GM21723 (cell line): ENCODE data around the gene SHQ1.

Experiments used
- ATAC-seq: cut with Tn5 transposase; IDR thresholded peaks from one replicate; pipeline ENCODE4 v1.9.1; 2021; ENCODE audit warnings: mild to moderate bottlenecking, moderate library complexity; ENCODE audit not compliant: unreplicated experiment

Gene SHQ1

DNA sequence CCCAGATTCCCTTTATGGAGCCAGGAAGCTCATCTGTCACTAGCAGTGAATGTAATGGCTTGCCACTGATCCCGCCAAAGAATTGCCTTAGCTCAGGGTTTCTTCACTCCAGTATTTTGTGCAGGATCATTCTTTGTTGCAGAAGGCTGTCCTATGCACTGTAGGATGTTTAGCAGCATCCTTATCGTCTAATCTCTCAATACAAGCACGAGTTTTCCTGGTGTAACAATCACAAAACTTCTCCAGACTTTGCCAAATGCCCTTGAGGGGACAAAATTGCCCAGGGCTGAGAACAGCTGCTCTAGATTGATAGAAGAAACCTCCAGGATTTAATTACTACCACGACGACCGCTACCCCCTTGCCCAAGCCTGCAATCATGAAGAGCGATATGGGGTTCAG, 6.8 kb upstream of the SHQ1 start:
- no peak for ATAC-seq

DNA sequence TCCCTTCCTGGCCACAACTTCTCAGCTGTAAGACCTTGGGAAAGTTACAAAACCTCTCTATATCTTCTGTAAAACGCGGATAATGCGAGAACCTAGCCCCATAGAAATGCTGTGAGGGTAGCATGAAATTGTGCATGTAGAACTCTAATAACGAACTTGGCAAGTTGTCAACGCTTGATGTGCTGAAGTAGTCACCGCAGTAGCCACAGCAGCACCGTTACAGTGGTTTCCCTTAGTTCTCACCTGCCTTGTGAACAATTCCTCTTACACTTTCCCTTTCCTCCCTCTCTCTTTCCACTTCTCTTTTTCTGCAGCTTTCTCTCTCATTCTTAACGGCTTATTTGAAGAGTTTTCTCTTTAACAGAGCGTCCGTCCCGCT, 447 bp upstream of the SHQ1 start:
- peak; percentile 52 for ATAC-seq

DNA sequence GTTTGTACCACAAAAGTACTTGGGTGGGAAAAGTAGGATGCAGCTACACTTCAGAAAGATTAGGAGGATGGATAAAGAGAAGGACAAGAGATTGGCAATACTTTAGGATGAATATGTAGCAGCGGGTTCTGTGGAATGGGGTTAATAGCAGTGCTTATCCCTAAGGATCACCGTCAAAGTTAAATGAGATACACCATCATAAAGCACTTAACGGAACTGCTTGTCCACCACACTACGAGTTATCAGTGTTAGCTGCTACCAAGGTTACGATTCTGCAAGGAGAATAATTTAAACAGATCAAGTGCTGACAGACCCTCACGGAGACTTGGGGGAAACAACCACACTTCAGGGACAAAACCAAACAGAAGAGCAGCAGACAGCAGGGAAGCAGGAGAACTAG, 963 bp downstream of the SHQ1 start:
- no peak for ATAC-seq

DNA sequence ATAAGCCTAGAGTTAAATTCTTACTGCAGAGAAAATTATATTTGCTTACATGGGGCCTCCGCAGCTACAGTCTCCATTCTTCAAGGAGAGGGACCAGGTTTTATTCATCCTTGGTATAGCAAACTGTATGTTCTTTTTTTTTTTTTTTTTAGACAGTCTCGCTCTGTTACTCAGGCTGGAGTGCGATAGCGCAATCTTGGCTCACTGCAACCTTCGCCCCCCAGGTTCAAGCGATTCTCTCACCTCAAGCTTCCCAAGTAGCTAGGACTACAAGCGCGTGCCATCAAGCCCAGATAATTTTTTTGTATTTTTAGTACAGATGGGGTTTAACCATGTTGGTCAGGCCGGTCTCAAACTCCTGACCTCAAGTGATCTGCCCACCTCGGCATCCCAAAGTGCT, 2.1 kb downstream of the SHQ1 start:
- no peak for ATAC-seq

DNA sequence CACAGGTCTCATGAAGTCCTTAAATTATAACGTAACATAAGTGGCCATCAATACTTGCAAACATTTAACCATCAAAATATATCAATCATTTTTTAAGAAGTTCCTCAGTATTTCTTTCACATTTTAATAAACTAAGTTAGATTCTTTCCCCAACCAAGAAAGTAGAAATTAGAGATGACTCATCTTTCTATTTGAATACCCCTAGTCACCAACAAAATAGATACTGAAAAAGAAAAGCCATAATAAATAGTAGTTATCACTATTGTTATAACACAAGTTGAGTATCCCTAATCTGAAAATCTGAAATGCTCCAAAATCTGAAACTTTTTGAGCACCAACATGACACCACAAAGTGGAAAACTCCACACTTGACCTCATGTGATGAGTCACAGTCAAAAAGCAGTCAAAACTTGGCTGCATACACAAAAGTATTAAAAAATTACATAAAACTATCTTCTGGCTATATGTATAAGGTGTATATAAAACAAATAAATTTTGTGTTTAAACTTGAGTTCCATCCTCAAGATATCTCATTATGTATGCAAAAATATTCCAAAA, 3.7 kb downstream of the SHQ1 start:
- ATAC-seq: peak; percentile 27

DNA sequence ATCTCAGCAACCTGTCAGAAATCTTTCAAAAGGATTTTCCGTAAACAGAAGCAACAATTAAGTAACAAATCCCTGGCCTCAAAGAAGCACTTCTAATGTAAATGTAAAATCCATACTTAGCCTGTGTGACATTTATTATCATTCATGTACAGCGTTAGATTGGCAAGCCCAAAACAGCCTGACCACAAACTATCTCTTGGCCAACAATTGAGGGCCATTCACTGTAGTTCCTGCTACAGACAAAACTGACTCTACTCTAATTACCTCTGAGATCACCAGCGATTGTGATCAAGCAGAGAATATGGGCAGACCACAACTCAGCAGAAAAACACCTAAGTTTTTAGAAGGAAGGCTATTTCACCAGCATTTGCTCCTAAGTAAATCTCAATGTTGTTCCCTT, 9.2 kb downstream of the SHQ1 start:
- ATAC-seq: no peak

DNA sequence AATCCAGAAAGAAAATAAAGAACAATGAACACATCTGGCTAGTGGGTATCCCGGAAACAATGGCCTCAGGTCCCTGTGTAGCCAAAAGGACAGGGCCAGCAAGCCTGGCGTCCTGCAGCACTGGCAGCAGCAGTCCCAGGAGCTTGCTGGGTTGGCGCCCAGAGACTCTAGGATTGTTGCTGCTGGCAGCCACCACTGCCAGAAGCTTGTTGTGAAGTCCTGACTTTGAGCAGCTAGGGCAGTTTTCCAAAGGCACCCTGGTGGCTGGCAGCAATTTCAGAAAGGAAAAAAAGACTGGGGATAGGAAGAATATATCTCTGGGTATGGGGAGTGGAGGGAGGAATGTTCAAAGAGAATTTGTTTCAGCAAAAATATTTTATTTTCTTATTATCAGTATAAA, 11.3 kb downstream of the SHQ1 start:
- ATAC-seq: no peak

DNA sequence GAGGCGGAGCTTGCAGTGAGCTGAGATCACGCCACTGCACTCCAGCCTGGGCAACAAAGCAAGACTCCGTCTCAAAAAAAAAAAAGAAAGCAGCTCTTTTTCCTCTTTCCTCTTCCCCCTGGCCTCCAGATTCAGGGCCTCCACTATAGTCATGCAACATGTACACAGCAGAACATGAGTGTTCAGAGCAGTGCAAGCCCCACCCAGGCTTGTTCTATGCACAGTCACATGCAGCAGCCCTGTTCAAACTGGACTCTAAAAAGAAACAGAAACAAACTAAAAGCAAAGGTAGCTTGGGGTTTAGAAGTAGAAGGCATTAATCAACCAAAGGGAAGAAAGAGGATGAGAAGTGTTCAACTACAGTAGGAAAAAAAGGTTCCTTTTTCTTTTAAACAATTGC, 11.8 kb downstream of the SHQ1 start:
- no peak for ATAC-seq

DNA sequence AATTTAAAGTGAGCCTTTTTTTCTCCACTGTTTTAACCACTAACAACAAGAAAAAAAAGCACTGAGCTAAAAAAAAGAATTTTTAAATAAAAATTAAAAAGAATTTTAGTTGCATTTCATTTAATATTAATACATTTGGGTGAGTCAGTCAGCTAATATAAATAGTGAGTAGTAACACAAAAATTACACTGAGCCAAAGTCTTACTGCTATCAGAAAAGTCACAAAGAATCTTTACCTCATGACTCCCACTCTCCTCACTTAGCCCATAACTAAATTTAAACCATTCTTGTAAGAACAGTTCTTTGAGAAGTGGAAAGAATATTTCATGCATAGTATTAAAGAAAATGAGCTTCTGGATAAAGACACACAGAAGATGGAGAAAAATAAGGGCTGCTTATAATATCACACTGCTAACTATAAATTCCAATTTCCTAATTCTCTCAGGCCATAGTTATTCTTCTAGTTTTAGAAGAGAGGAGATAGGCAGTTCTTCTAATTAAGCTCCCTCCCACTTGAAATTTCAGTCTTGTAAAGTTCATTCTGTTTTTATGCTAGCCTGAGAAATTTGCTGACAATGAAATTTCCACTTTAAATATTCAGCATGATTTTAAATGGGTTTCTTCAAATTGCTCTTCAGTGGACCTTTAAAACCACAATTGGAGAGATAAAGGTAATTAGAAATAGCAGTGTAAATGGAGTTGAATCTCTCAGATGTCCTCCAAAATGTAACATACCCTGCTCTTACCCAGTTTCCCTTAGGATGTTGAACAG, 17.6 kb downstream of the SHQ1 start:
- no peak for ATAC-seq

DNA sequence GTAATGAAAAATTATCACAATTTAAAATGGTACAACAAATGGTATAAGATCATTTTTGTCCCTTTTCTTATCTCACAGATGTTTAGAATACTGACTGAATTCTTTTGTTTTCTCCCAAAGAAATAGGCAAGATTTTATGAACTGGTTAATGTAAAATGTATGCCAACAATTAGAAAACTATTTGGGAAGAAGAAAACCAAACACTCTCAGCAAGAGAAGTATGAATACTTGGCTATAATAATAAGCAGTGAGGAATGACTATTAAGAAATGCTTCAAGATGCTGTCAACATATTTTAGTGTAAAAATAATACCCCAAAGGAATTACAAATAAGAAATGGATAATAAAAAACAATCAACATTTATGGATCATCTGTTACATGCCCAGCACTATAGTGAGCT, 18.5 kb downstream of the SHQ1 start:
- ATAC-seq: no peak

DNA sequence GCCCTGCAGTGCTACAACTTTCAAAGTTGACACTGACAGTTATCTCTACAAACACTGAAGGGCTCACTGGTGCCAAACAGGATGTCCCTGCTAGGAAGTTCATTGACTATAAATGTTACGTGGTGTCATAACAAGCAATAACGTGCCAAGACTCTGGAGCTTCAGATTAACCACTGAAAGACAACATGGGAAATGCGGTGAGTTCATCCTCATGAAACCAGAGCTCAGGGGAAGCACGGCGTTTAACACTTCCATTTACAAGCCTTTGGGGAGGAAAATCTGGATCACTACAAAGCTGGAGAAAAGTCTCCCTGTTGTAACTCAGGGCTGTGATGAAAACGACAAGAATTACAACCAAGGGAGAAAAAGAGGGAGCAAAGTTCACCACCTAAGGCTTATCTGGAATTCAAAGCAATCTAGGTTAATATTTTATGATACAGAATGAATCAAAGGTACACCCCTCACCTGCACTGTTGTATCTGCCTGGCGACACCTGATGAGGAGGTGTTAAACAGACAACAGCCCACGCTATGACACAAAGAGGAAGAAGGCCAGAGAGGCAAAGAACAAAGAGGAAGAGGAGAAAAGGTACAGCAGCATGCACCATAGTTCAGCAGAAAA, 27.0 kb downstream of the SHQ1 start:
- ATAC-seq: peak; percentile 38

DNA sequence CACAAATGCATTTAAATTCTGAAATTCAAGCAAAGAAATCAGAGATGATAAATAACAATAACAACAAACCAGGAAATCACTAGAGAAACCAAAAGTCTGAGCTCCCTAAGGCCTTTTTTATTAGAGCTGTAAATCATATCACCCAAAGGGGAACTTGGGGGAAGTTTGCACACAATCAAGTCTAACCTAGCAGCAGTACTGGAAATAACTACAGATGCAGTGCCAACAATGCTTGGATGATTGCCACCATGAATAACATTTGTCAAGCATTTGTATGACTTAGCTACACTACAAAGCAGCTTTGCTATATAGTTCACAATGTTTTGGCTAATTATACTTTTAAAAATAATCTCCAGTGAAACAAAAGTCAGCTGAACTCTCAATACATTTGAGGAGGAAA, 27.8 kb downstream of the SHQ1 start:
- no peak for ATAC-seq

DNA sequence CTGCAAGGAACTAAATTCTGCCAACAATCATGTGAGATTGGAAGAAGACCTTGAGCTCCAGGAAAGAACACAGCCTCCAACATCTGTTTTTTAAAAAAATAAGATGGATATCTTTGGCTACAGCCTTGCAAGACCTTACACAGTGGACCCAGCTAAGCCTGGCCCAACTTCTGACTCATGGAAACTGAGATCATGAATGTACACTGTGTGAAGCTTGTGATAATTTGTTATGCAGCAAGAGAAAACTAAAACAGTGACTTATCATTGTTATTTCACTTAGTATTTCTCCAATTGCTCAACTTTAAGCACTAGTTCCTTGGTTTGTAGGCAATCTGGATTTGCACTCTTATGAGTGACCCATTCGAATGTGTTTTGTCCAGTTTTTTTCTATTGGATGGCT, 29.3 kb downstream of the SHQ1 start:
- ATAC-seq: no peak

DNA sequence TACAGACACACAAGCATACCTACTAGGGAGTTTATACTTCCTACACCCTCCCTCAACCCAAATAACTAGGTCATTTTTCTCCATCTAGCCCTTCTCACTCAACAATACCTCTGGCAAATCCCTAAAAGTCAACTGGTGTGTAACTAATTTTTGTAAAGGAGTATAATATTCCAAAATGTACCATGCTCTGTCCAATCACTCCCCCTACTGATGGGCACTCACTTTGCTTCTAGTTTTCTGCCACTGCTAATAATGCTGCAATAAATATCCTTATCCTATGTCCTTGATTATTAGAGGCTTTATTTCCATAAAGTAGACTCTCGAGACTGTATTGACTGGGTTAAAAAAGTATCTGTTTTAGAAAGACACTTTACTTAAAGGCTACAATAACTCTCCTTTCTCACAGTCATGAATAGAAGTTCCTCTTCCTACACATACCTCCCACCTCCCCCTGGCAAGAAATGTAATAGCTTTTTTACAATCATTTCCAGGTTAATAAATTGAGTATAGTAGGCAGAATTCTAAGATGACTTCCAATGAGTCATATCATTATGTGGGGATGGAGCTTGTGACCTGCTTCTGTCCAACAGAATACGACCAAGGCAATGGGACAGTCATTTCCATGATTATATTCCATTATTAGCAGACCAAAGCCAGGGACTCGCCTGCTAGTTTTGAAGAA, 30.0 kb downstream of the SHQ1 start:
- no peak for ATAC-seq

DNA sequence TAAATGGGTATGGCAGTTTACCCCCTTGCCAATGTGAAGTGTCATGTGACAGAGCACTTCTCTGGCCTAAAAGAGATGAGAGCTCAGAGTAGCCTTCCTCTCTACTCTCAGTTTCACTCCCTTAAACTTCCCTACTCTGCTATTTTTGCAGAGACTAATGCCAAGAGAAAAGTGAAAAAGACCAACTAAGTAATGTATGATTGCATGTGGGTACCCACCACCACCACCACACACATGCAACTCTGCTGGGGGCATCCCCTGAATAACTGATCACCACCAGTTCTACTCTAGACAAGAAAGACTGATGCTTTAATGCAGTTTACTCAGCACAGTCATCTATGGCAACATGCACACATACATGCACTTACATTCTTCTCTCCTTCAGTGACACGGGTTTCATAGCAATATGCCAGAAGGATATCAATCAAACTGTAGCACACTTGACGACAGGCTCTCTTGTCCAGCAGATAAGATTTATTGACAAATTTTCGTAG, 31.3 kb downstream of the SHQ1 start:
- peak; percentile 50 for ATAC-seq

DNA sequence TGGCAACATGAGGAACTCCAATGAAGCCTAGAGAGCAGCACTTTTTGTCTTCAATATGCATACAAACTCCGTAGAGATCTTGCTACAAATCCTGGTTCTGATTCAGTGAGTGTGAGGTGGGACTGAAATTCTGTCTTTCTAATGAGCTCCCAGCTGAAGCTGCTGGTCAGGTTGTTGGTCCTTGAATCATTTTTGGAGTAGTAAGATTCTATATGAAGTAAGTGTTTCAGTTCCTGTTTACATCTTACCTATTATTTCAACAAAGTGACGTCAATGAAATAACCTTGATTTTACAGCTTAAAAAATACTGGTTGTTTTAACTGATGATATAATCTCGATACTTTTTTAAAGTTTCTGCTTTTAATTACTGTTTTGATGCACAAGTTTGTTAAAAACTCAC, 33.9 kb downstream of the SHQ1 start:
- ATAC-seq: peak; percentile 49

DNA sequence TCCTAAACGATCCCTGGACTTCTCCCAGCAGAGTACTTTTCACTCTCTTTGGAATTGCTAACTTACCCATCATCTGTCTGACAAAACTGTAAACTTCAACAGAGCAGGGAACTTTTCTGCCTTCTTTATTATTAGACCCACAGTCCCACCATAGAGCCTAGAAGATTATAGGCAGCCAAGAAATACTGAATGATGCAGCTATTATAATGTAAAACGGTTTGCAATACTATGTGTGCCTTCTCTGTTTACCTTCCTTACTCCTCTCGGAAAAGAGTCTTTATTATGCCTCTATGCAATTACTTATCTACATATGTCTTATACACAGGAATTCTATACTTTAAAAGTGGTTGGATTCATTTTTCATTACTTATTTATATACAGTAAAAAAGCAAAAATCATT, 36.0 kb downstream of the SHQ1 start:
- ATAC-seq: no peak

DNA sequence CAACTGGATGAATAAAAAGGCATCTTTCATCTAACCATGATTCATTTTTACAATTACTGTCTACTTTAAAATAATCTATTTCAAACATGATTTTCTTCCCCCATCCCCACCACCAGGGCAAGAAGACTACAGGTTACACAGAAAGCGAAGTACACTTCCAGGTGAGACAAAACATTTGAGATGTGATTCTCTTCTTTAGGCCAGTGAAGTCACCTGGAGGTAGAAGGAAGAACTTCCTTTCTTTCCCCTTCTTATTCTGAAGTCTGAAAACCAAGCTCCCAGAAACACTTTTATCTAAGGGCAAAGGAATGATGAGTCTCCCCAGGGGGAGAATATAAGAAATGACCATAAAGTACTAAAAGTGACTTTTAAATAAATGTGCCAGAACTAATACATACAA, 36.7 kb downstream of the SHQ1 start:
- ATAC-seq: no peak

DNA sequence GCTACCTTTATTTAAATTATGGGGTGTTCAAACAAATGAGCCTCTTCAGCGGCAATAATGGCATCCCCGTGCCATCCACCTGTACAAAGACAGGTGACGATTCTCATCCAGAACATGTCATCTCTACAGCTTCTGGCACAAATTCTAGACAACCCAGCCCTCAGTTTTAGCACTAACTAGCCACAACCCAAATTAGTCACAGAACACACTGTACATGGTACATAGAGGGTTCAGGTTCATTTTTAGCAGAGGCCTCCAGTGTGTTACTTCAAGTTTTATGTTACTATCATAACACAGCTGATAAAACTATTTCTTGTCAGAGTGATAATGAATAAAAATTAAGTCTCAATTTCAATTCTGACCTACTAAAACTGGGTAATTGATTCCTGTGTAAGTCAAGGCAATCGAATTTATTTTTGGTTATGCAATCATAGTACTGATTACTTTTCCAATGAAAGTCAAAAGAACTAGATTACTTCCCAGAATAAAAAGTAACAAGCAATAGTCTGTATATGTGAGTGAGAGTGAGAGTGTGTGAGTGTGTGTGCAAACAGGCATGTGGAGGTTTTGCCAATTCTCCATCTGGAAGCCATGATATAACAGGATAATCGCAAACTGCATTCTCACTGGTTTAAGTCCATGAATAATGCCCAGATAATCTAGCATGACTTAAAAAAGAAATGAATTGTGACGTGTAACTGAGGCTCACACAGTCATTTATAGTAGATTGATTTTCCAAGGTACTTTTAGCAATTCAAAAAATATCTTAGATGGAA, 37.4 kb downstream of the SHQ1 start:
- ATAC-seq: no peak

DNA sequence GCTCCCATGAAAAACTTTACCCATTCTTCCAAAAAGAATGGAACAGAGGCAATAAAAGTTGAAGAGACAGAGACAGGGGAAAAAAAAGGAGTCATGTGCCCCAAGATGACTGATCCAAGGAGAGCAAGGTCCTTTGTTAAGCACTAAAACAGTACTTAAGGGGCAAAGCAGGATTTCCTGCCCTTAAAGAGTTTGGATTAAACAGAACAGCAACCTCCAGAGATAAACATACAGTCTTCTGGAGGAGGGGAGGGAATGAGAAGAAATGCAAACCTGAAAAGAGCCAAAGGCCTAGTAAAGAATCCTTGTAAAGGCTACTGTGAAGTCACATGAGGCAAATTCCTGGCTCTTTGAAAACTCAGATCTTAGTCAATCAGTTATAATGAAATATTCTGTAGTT, 38.2 kb downstream of the SHQ1 start:
- no peak for ATAC-seq

DNA sequence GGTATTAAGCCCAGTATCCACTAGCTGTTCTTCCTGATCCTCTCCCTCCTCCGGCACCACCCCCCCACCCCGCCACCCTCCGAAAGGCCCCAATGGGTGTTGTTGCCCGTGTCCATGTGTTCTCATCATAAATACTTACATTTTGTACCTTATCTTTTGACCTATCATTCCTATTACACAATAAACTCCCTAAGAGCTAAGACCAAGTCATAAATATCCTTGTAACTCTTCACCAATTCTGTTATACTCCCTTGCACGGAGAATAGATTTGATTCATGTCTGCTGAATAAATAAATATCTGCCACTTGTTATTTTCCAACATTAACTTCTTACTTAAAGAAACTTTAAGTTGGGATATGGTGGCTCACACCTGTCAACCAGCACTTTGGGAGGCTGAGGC, 43.9 kb downstream of the SHQ1 start:
- no peak for ATAC-seq
